T-helper 1 cell (primary cell): ENCODE measurements around the gene BMP8B.
"Not testable (repeated sequence)": the region's sequence is repeated elsewhere in the genome, so short reads cannot be mapped to it uniquely, and the experiment has no call there.

ENCODE experiments used
- DNase-seq, 5 donors: peaks; one replicate each; pipeline ENCODE4 v3.0.0-alpha.2; 2012 to 2020
- total RNA-seq, 4 donors: gene quantifications; one replicate each; lab custom pipeline; 2026; lab: John Stamatoyannopoulos, UW

BMP8B gene, protein sequence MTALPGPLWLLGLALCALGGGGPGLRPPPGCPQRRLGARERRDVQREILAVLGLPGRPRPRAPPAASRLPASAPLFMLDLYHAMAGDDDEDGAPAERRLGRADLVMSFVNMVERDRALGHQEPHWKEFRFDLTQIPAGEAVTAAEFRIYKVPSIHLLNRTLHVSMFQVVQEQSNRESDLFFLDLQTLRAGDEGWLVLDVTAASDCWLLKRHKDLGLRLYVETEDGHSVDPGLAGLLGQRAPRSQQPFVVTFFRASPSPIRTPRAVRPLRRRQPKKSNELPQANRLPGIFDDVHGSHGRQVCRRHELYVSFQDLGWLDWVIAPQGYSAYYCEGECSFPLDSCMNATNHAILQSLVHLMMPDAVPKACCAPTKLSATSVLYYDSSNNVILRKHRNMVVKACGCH
- total RNA-seq = 0.95 to 1.7 (median 1.3) reads per million in 4 donors

DNA sequence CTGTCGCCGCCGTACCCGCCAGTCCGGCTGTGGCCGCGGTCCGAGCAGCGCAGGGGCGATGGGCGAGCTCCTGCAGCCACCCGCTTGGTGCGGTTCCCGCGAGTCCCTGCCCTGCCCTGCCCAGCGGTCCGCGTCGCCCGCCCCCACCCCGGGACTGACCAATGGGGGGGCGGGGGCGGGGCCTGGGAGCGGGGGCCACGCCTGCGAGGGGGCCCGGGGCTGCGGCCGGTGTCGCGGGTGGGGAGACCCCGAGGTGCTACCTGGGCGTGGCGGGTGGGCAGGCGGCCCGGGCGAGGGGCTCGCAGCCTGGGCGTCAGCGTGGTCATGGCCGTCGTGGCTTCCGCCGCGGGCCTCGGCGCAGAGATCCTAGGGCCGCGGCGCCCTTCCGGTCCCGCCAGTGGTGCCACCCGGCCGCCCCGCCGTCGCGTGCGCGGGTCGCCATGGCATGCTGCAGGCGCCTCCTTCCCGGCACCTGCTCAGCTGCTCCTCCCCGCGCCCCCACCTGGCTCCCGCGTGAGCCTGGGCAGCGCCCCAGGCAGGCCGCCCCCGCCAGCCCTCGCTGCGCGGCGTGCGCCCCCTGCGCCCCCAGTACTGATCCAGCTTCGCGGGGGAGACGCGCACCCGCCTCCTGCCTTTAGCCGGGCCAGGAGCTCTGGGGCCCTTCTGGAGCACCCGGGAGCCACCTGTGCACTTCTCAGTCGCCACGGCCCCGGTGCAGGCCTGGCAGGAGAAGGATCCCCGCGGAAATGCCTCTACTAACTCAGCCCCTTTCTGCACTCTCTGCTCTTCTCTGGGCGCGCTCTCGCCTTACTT is at the start of gene BMP8B:
BMP8B (minus strand) TSS at position 108 of the 813 bp plus-strand sequence. CDS start 380 bp downstream, outside the sequence.
- DNase-seq = peak; percentile 18 to 50 (median 42)

DNA sequence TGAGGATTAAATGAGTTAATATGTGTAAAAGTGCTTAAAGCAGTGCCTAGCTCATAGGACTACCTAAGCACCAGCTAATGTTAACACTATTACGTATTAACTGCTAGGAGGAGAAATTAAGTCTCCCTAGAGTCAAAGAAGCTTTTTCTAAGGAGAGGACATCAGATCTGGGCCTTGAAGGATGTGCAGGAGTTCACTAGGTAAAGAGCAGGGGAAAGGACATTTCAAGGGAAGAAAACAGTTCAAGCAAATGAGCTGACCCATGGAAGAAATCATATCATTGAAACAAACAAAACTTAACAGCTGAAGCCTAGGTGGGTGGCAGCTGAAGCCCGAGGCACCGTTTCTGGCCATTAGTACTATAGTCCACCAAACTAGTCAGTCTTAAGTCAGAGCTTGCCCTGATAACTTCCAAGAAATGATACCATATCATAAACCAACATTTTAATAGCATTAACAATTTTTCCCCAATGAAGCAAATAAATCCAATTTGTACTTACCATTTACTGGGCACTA is 48.0 kb upstream of the BMP8B start:
- DNase-seq = no peak

DNA sequence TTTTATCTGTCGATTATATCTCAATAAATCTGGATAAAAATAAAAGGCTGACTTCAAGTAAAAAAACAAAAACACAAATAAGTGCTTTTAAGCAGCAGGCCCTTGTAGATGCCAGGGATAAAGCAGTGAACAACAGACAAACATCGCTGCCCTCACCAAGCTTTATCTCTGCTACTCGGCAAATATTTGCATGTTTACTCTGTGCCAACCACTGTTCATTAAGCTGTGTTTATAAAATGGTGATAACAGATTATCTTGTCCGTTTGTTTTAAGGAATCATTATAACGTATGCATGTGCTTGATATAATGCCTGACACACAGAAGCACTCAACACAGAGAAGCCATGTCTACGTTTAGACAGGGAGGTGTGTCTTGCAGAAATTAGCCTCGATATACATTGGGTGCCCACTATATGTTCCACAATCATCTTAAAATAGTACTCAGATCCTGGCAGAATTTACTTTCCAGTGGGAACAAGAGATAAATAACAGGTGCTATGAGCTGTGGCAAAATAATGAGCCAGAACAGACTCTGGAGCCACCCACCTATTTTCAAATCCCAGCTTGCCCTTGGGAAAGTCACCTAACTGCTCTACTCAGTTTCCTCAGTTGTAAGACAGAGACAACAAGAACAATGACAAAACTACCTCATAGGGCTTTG is 47.4 kb upstream of the BMP8B start:
- DNase-seq = no peak

DNA sequence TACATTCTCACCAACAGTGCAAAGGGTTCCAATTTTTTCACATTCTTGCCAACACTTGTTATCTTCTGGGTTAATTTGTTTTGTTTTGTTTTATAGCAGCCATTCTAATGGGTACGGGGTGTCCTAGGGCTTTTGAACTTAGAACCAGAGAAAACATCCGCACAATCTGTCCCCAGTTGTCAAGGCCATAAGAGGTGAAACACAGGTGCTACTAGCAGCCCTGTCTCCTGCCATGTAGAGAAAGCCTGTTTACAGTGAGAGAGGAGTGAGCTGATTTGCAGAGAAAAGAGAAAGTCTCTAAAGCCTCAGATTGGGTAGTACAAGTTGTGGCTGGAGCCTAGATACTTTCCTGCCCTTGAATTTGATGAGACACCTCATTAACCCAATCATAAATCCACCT is 46.4 kb upstream of the BMP8B start:
- no peak for DNase-seq

DNA sequence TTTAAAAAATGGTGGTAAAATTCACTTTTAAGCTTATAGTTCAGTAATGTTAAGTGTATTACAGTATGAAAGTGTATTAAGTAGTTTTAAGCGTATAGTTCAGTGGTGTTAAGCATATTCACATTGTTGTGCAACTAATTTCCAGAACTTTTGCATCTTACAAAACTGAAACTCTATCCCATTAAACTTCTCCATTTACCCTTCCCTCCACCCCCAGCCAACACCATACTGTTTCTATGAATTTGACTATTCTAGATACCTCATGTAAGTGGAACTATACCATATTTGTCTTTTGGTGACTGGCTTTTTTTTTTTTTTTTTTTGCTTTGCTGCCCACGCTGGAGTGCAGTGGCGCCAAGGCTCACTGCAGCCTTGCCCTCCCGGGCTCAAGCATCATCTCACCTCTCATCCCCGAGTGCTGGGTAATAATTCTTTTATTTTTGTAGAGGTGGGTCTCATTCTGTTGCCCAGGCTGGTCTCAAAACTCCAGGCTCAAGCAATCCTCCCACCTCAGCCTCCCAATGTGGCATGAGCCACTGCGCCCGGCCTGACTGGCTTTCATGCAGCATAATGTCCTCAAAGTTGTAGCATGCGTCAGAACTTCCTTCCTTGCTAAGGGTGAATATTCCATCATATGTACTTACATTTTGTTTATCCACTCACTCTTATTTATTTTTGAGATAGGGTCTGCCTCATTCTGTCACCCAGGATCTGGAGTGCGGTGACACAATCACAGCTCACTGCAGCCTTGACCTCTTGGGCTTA is 45.1 kb upstream of the BMP8B start:
- no peak for DNase-seq

DNA sequence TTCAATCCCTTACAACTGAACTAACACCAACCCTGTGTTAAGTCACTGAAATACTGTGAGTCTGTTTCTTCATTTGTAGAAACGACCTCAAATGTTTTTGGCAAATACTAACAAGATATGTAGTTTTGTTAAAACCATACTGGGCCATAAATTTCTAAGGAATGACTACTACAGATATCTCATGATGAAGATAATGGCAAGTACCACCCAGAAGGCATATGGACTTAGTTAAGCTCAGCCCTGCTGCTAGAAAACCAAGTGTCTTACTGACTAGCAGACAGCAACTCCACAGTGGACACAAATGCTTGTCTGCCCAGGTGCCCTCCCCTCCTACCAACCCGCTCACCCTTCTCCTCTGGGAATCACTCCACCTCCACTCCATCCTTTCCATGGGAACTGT is 44.5 kb upstream of the BMP8B start:
- no peak for DNase-seq

DNA sequence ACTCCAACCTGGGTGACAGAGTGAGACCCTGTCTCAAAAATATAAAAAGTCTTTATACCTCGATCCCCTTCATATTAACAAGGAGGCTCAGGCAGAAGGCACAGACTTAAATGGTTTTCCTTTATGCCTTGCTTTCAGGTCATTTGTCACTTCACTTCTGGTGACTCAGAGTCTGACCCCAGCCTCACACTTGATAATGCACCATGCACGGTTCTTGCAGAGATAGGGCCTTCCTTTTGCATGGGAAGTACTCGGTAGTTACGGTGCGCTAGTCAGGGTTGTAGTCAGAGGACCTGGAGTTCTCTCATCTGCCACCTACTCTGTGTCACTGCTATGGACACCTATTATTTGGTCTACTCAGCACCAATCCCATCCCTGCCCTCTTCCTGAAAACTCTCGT is 43.6 kb upstream of the BMP8B start:
- DNase-seq = no peak

DNA sequence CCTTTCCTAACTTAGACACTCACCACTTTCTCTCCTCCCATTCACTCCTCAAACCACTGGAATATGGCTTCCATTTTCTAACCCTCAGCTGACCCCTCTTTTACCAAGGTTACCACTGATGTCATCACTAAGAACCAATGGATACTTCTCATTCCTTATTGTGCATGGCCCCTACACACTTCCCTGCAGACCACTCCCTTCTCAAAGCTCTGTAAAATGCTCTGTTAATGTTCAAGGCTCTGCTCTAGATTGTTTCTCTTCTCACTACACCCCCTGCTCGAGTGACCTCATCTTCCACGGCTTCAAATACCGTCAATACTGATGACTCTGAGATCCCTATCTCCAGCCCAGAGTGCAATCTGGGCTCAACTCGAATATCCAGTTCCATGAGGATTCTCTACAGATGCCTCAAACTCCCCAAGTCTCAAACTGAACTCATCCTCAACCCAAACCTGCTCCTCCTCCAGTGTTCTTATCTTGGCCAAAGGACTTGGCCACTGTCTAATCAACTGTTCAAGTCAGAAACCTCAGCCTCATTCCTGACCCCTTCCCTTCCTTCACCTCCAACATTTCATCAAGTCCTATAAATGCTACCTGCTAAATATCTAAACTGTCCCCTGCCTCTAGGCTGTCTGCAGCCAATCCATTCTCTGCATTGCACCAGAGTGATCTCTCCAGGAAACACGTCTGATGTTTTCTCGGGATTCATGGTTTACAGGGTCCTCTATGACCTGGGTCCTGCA is 41.3 kb upstream of the BMP8B start:
- no peak for DNase-seq

DNA sequence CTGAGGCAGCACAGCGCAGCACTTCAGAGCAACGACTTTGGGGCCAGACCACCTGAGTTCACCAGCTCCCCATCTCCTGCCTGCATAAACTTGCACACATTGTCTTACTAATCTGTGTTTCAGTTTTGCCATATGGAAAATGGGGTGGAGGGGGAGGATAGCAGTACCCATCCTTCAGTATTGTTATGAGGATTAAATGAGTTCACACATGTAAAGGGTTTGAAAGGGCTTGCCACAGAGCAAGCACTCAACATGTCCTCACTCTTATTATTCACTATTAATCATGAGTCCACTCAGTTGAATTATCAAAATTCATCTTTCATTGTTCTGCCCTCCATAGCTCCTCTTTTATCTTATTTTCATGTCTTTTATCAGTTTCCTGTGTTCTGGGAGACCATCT is 40.1 kb upstream of the BMP8B start:
- DNase-seq = no peak

DNA sequence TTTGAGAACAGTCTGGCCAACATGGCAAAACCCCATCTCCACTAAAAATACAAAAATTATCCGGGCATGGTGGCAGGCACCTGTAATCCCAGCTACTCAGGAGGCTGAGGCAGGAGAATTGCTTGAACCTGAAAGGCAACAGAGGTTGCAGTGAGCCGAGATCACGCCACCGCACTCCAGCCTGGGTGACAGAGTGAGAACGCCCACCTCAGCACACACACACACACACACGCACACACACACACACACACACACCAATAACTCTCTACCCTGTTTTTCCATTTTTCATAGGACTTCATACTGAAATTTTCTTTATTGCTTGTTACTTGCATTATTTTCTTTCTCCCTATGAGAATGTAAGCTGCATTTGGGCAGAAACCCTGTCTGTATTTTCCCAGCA is 39.6 kb upstream of the BMP8B start:
- not testable (repeated sequence) for DNase-seq

DNA sequence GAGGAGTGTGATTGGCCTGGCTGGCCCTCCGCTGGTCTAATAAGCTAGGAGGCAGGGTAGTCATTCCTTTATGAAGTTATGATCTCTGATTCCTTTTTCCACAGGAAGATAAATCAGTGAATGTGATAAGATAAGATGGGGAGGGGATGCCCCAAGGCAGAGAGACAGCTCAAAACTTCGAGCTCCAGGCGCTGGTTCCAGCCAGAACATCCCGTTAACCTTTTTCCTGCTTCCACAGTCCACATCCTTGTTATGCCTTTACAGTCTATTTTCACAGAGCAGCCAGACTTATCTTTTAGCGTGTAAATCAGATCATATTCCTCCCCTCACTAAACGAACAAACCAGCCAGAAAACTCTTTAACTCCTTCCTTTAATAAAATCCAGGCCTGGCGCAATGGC is 38.5 kb upstream of the BMP8B start:
- no peak for DNase-seq

DNA sequence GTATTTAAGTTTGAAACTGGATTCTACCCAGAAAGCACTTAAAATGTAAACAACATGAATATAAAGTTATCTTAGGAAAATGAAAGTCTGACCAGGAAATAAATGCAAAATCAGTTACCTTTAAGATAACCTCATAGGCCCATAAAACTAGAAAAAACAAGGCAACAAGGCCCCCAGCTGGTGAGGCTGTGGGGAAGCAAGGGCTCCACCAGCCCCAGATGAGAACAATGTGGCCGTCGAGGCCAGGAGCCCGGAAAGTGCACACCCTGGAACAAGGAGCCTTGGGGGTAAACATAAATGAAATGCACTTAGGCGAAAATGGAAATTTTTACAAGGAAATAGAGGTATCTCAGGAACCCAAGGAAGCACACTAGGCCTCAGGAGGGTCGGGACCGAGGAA is 37.9 kb upstream of the BMP8B start:
- no peak for DNase-seq

DNA sequence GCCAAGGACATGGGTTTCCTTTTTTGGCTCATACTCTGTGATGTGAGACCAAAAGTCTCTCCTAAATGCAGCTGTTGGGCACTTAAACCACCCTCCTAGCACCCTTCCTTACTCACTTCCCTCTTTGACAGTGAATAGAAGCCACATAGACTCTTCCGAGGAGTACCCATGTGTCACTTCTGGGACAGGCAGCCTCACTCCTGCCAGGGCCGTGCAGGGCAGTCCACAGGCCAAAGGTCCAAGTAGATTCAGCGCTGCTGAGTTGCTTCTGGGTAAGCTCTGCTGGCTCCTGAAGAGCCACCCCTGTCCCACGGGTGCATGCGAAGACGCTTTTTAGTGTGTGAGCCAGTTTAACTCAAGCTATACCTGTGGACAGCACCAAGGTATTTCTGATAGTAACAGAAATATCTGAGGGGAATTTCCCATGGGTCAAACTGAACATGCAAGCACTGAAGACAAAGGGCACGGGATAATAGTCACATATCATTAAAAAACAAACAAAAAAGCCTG is 36.8 kb upstream of the BMP8B start:
- no peak for DNase-seq

DNA sequence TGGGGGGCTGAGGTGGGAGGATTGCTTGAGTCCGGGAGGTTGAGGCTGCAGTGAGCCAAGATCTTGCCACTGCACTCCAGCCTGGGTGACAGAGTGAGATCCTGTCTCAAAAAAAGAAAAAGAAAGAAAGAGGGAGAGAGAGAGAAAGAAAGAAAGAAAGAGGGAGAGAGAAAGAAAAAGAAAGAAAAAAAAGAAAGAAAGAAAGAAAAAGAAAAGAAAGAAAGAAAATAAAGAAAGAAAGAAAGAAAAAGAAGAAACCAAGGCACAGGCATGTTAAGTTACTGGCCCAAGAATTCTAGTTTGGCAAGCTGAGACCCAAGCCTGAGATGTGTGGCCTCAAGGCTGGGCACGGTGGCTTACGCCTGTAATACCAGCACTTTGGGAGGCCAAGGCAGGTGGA is 34.8 kb upstream of the BMP8B start:
- DNase-seq = not testable (repeated sequence)

DNA sequence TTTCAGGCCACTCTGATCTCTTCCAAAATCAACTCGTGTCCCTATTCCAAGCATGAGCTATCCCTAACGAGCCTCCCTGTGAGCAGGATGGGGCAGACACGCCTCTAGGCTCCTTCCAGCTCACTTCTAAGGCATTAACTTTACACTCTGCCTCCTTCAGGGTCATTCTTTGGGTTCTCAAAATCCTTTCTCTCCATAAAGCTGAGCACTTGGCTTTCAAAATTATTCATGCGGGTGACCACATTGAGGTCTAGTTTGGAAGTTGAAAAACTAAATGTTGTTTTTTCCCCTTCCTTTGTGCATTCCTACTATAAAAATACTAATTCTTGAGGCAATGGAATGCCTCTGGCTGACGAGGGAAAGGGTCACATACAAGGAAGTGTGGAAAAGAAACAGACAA is 33.5 kb upstream of the BMP8B start:
- no peak for DNase-seq

DNA sequence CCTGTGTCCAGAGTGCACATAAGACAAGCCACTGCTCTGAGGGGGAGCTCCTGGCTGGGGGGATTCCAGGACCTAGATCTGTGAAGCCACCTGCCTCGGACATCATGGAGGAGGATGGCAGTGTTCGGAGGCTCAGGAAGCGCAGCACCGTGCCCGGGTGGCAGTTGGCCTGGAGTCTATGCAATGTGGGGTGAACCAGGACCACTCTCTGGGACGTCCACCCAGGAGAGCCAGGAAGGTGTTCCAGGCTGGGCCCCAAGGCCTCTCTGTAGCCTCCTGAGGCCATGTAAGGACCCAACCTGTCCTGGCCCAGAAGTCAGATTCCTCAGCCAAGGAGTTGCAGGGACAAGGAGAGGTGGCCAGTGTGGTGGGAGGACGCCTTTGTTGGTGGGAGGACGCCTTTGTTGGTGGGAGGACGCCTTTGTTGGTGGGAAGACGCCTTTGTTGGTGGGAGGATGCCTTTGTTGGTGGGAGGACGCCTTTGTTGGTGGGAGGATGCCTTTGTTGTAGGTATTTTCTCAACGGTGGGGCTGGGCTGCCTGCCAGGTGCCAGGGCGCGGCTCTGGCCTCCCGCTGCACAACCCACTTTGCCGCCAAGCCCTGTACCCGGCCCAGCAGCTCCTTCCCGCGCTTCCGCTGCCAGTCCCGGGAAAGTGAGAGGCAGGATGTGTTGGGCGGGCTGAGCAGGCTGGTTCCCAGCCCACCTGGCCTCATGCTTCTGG is 30.6 kb upstream of the BMP8B start:
- no peak for DNase-seq

DNA sequence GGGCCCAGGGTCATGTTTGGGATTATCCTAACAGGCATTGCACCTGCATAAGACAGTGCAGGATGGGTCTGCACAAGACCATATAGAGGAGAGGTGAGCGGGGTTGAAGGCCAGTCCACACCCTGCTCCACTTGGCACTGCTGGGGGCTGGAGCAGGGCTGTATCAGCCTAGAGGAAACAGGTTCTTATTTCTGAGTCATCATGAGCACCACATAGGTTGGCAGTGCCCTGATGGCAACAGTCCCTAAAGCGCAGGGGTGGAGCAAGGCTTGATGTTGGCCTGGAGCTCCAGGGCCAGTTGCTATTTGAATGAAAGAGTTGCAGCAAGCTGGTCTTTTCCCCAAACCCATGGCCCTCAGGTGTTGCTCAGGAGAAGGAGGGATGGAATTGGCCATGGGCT is 29.8 kb upstream of the BMP8B start:
- no peak for DNase-seq

DNA sequence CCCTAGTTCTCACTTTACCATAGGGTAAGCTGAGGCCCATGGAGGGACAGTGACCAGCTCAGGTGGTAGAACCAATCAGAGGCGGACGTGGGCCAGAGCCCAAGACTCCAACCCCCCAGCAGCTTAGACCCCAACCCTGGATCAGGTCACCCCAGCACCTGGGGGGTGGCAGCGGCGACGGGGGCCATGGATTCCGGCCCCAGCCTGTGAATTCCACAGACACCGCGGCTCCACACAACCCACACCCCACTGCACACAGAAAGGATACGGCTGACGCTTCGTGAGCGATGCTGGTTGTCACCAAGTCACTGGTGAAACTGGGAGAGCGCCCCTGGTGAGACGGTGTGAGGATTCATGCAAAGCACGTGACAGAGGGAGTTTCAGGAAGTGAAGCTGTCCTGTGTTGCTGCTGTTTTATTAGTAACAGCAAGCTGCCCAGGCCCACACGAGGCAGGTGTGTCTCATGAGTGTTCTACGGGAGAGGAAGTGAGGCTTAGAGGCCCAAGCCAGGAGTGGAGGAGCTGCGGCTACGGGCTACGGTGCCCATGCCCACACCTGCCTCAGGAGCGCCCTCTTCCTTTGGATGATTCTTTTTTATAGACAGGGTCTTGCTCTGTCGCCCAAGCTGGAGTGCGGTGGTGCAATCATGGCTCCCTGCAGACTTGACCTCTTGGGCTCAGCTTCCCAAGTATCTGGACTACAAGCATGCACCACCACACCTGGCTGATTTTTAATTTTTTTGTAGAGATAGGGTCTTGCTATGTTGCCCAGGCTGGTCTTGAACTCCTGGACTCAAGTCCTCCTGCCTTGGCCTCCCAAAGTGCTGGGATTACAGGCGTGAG is 28.6 kb upstream of the BMP8B start:
- peak; percentile 44 to 69 (median 58) for DNase-seq

DNA sequence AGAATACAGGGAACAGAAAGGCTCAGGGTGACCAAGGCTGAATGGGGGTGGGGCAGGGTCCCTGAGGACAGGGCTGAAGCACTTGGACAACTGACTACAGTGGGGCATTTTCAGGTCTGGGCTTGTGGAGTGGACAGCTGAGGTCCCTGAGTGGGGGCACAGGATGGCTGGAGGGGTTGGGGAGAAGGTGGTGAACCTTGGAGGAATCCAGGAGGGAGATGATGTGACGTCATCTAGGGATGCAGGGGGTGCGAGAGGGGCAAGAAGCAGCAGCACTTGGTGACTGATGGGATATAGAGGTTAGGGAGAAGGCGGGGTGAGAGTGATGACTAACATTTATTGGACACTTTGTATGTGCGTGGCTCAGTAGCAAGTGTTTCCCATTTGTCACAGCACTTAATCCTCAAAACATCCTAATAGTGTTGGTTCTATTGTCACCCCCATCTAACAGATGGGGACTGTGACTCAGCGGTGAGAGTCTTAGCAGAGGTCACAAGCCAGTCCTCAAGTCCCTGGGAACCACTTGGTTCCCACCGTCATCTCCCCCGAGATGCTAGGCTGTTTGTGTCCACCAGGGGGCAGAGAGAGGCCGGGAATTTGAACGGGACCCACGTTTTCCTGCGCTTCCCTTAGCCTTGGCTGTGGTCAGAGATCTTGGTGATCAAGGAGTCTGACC is 27.9 kb upstream of the BMP8B start:
- DNase-seq = peak; percentile 21 to 34 (median 28)
